ENCODE results near the gene RUNX3.

The RUNX3 gene

GRCh38 chr1:24865587-24865986 is 64.5 kb downstream of the RUNX3 start:
- TF ChIP-seq CTCF (IDR thresholded peaks at IDR 0.05; ENCODE audit: low read depth, low read length, missing control alignments): no peak
- no peak overlapping the region for H3K4me3 ChIP-seq (replicated peaks; ENCODE audit: low read depth, low read length)
- no peak for DNase-seq (ENCODE audit: extremely low read depth, low read depth)

GRCh38 chr1:24865168-24865567 is 64.9 kb downstream of the RUNX3 start:
- no peak for DNase-seq (ENCODE audit: extremely low read depth, low read depth)
- TF ChIP-seq CTCF (IDR thresholded peaks at IDR 0.05; ENCODE audit: low read depth, low read length, missing control alignments): no peak

GRCh38 chr1:24864370-24864777 is 65.7 kb downstream of the RUNX3 start:
- no peak for DNase-seq (ENCODE audit: extremely low read depth, low read depth)
- TF ChIP-seq CTCF (IDR thresholded peaks at IDR 0.05; ENCODE audit: low read depth, low read length, missing control alignments): no peak
- no peak overlapping the region for H3K4me3 ChIP-seq (replicated peaks; ENCODE audit: low read depth, low read length)

More at GRCh38 chr1:24865168-24865567, 64.9 kb downstream of the RUNX3 start:
- no peak overlapping the region for H3K4me3 ChIP-seq (replicated peaks; ENCODE audit: low read depth, low read length)

- no peak for TF ChIP-seq CTCF (IDR thresholded peaks at IDR 0.05; ENCODE audit: low read depth, low read length, missing control alignments)
- DNase-seq (ENCODE audit: extremely low read depth, low read depth): no peak
- no peak overlapping the region for H3K4me3 ChIP-seq (replicated peaks; ENCODE audit: low read depth, low read length)
Observed at GRCh38 chr1:24862775-24863483, 67.1 kb downstream of the RUNX3 start.

- TF ChIP-seq CTCF (IDR thresholded peaks at IDR 0.05; ENCODE audit: low read depth, low read length, missing control alignments): no peak
- no peak overlapping the region for H3K4me3 ChIP-seq (replicated peaks; ENCODE audit: low read depth, low read length)
- no peak for DNase-seq (ENCODE audit: extremely low read depth, low read depth)
Observed at GRCh38 chr1:24861821-24862727, 68.0 kb downstream of the RUNX3 start.

- no peak for DNase-seq (ENCODE audit: extremely low read depth, low read depth)
- no peak overlapping the region for H3K4me3 ChIP-seq (replicated peaks; ENCODE audit: low read depth, low read length)
- no peak for TF ChIP-seq CTCF (IDR thresholded peaks at IDR 0.05; ENCODE audit: low read depth, low read length, missing control alignments)
Observed at GRCh38 chr1:24860841-24861240, 69.2 kb downstream of the RUNX3 start.
